Caco-2 (cell line): Measurements from ENCODE around the gene EFNA1. TPM values are rescaled to one million over a fixed set of nuclear protein-coding genes. Genes with fewer than 3 reads are reported as not detected.
A peak's percentile ranks its signal among the peaks of the same experiment; 100 is the strongest.

Experiments used
- BruUV-seq: library from RNA; stranded (reverse); fragments of 400-500 nt; replicated peaks from 2 replicates; lab custom pipeline; 2021; lab: Mats Ljungman, UMichigan
- CTCF ChIA-PET: fragments of 300-600 bp; sonication (Branson Sonifier 250); formaldehyde crosslinking; loops from one replicate; lab custom pipeline; 2022; ENCODE audit warnings: antibody characterized with exemption; lab: Charles Lee
- POLR2A ChIA-PET: fragments of 300-600 bp; sonication (Branson Sonifier 250); formaldehyde crosslinking; loops from one replicate; lab custom pipeline; 2022; ENCODE audit warnings: antibody characterized with exemption; lab: Charles Lee
- DNase-seq, 2 experiments: peaks; one replicate each; pipeline versions ENCODE4 v3.0.0 to v3.0.0-alpha.2; 2020 to 2022
- H3K27me3 ChIP-seq: replicated peaks from 2 replicates; pipeline ENCODE4 v1.6.0; 2011; ENCODE audit warnings: low read length; ENCODE audit not compliant: control insufficient read depth, insufficient read depth
- H3K36me3 ChIP-seq: 2 replicates; pipeline ENCODE4 v1.5.1; 2011; ENCODE audit warnings: low read length; ENCODE audit not compliant: control insufficient read depth, insufficient read depth
- H3K4me1 ChIP-seq: fragments of 250-450 bp; sonication (Bioruptor Pico); 2 replicates; pipeline ENCODE4 v1.5.1; 2020; ENCODE audit warnings: mild to moderate bottlenecking
- H3K4me3 ChIP-seq: 2 replicates; pipeline ENCODE4 v1.5.1; 2011; ENCODE audit warnings: low read depth, mild to moderate bottlenecking, control low read depth, low read length
- H3K9me3 ChIP-seq: fragments of 250-450 bp; sonication (Bioruptor Pico); 2 replicates; pipeline ENCODE4 v1.5.1; 2020; ENCODE audit warnings: mild to moderate bottlenecking, moderate library complexity
- H3K27ac Mint-ChIP-seq: one replicate; pipeline ENCODE4 v1.8.0; 2022; ENCODE audit warnings: mixed read lengths; ENCODE audit not compliant: unreplicated experiment
- H3K27me3 Mint-ChIP-seq: one replicate; pipeline ENCODE4 v1.8.0; 2022; ENCODE audit warnings: mixed read lengths; ENCODE audit not compliant: insufficient read depth, unreplicated experiment
- H3K36me3 Mint-ChIP-seq: one replicate; pipeline ENCODE4 v1.8.0; 2022; ENCODE audit warnings: mild to moderate bottlenecking, mixed read lengths; ENCODE audit not compliant: insufficient read depth, unreplicated experiment
- H3K4me1 Mint-ChIP-seq: one replicate; pipeline ENCODE4 v1.8.0; 2022; ENCODE audit warnings: low read depth, mixed read lengths; ENCODE audit not compliant: unreplicated experiment
- H3K4me3 Mint-ChIP-seq: one replicate; pipeline ENCODE4 v1.8.0; 2022; ENCODE audit warnings: mild to moderate bottlenecking, moderate library complexity, mixed read lengths; ENCODE audit not compliant: unreplicated experiment
- H3K9me3 Mint-ChIP-seq: one replicate; pipeline ENCODE4 v1.8.0; 2022; ENCODE audit warnings: mixed read lengths; ENCODE audit not compliant: unreplicated experiment
- intact Hi-C: fragments of 100-400 bp; cut with micrococcal nuclease; formaldehyde crosslinking; loops from one replicate; pipeline ENCODE4 v1.10.0; 2022; ENCODE audit not compliant: unreplicated experiment
- total RNA-seq: library from RNA; stranded (reverse); gene quantifications from 2 replicates; pipeline ENCODE4 v1.2.3, GENCODE V29; 2022
- TF ChIP-seq, protein P1 (sequence below), 2 experiments: fragments of 200-600 bp in 1 of 2; IDR thresholded peaks; 1 replicate in 1 of 2; 2 replicates in 1 of 2; pipeline versions ENCODE4 v1.5.1 to v1.8.0; 2011 to 2022; ENCODE audit warnings: antibody characterized with exemption in 1 of 2, control low read depth in 1 of 2, inconsistent platforms in 1 of 2, low read depth in 1 of 2, low read length in 1 of 2, mild to moderate bottlenecking in 1 of 2, moderate library complexity in 1 of 2; ENCODE audit not compliant: insufficient read depth in 1 of 2, severe bottlenecking in 1 of 2, unreplicated experiment in 1 of 2

EFNA1 gene
- total RNA-seq, 1 experiment from 2014 or later: 47.9 TPM

DNA sequence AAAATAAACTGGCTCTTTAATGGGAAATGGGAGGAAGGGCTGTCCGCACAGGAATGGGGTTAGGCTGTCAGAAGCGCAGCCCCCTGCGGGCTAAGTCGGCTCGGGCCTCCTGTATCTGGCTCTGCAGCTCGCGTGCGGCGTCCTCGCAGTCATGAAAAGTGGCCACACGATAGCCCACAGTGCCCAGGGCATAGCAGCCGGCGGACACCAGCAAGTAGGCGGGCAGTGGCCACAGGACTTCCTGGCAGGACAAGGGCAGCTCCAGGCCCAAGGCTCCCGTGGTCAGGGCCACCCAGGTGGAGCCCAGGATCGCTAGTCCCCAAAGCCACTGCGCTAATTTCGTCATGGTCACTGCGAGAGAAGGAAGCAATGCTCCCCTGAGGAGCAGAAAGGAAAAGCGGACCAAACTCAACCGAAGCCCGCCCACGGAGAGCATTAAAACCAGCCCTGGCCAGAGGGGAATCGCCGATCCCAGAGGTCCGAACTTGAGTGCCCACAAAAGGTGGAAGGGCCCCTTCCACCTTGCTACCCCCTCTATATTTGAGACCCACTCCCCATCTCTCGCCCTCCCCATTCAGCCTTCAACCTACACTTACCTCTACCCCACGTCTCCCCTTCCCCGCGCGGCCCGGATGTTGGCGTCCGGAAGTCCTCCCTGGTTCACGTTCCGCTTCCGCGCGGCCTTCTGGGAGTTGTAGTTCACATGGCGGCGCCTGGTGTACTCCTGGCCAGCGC lies 12.4 kb downstream of the EFNA1 start, which contains the start of gene DPM3:
TSS of gene DPM3 (minus strand) at position 637 of the 735 bp plus-strand sequence. CDS start at position 346, 291 bp downstream.
- H3K27me3 Mint-ChIP-seq: no peaks in the 10 kb centered on the region
- H3K4me1 Mint-ChIP-seq: no peaks in the 10 kb centered on the region
- H3K4me3 Mint-ChIP-seq: peak within 1 kb of the TSS; percentile 89
- H3K9me3 Mint-ChIP-seq: no peaks in the 10 kb centered on the region
- intact Hi-C loops: loop anchor here (1.0 kb wide), 1 partner anchor 46 kb away; no protein-coding TSS in a partner anchor
- peaks cover 32% of the 10 kb centered on the region for H3K36me3 Mint-ChIP-seq
- no peaks in the 10 kb centered on the region for H3K27me3 ChIP-seq
- peak within 1 kb of the TSS; percentile 95 for H3K27ac Mint-ChIP-seq
- TSS peak; percentile 72 for BruUV-seq
- H3K36me3 ChIP-seq: peaks cover 2% of the 10 kb centered on the region; the same call in 1 of the 2 replicates
- CTCF ChIA-PET: interaction anchor here (0.9 kb wide), 2 partner anchors 33 to 49 kb away, joined by 3 to 4 read pairs; partner anchors contain the start of gene KRTCAP2
- H3K9me3 ChIP-seq: no peaks in the 10 kb centered on the region
- H3K4me1 ChIP-seq: no peaks in the 10 kb centered on the region
- peak; percentile 84 to 87 for DNase-seq
- TF ChIP-seq, protein P1, sequence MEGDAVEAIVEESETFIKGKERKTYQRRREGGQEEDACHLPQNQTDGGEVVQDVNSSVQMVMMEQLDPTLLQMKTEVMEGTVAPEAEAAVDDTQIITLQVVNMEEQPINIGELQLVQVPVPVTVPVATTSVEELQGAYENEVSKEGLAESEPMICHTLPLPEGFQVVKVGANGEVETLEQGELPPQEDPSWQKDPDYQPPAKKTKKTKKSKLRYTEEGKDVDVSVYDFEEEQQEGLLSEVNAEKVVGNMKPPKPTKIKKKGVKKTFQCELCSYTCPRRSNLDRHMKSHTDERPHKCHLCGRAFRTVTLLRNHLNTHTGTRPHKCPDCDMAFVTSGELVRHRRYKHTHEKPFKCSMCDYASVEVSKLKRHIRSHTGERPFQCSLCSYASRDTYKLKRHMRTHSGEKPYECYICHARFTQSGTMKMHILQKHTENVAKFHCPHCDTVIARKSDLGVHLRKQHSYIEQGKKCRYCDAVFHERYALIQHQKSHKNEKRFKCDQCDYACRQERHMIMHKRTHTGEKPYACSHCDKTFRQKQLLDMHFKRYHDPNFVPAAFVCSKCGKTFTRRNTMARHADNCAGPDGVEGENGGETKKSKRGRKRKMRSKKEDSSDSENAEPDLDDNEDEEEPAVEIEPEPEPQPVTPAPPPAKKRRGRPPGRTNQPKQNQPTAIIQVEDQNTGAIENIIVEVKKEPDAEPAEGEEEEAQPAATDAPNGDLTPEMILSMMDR (IDR thresholded peaks at IDR 0.05; ENCODE audit: insufficient read depth in 1 of 2, low read depth in 1 of 2, low read length in 1 of 2, severe bottlenecking in 1 of 2, unreplicated experiment in 1 of 2): no peak
- POLR2A ChIA-PET: no interaction called here
- H3K4me3 ChIP-seq: peak within 1 kb of the TSS; percentile 78

DNA sequence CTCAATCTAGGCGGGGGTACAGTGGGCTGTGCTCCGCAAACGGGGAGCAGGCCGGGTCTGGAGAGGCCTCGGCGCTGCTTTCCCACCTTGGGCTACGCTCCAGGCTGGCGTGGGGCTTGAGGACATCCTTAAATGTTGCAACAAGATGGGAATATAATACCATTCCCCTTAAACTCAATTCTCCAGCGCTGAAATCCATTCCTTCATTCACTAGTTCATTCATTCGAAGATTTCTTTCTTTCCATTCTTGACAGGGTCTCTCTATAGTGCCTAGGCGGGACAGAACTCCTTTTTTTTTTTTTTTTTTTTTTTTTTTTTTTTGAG lies 12.9 kb downstream of the EFNA1 start:
- POLR2A ChIA-PET: no interaction called here
- CTCF ChIA-PET: interaction anchor here (0.9 kb wide), 2 partner anchors 32 to 49 kb away, joined by 3 to 4 read pairs; partner anchors contain the start of gene KRTCAP2

DNA sequence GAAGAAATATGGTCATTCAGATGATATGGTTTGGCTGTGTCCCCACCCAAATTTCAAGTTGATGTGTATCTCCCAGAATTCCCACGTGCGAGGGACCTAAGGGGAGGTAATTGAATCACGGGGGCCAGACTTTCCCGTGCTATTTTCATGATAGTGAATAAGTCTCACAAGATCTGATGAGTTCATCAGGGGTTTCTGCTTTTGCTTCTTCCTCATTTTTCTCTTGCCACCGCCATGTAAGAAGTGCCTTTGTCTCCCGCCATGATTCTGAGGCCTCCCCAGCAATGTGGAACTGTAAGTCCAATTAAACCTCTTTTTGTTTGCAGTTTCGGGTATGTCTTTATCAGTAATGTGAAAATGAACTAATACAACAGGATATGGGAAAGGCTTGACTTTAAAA lies 14.1 kb downstream of the EFNA1 start:
- no peaks in the 10 kb centered on the region for H3K4me1 Mint-ChIP-seq
- H3K36me3 ChIP-seq: peaks cover 2% of the 10 kb centered on the region; the same call in 1 of the 2 replicates
- no peak for DNase-seq
- no peaks in the 10 kb centered on the region for H3K27me3 Mint-ChIP-seq
- H3K27ac Mint-ChIP-seq: no peak overlapping the region
- H3K4me3 Mint-ChIP-seq: no peak overlapping the region
- no peaks in the 10 kb centered on the region for H3K27me3 ChIP-seq
- POLR2A ChIA-PET: interaction anchor here (0.7 kb wide), 1 partner anchor 11 kb away, joined by 3 read pairs; no protein-coding TSS in a partner anchor
- H3K9me3 Mint-ChIP-seq: no peaks in the 10 kb centered on the region
- H3K9me3 ChIP-seq: no peaks in the 10 kb centered on the region
- BruUV-seq: no TSS peak
- H3K36me3 Mint-ChIP-seq: peaks cover 22% of the 10 kb centered on the region
- intact Hi-C loops: no loop called here
- no peak overlapping the region for H3K4me3 ChIP-seq
- H3K4me1 ChIP-seq: no peaks in the 10 kb centered on the region
- CTCF ChIA-PET: interaction anchor here (1.7 kb wide), 1 partner anchor 31 kb away, joined by 6 read pairs; the partner anchor contains the start of gene KRTCAP2
- TF ChIP-seq, protein P1 (IDR thresholded peaks at IDR 0.05; ENCODE audit: insufficient read depth in 1 of 2, low read depth in 1 of 2, low read length in 1 of 2, severe bottlenecking in 1 of 2, unreplicated experiment in 1 of 2): no peak

More for the DNA sequence above, 12.9 kb downstream of the EFNA1 start:
- Mint-ChIP-seq H3K27me3 (no peaks in the 10 kb centered on the region), H3K4me3 (peak overlapping the region; percentile 89), H3K36me3 (peaks cover 27% of the 10 kb centered on the region), H3K27ac (peak overlapping the region; percentile 95), H3K4me1 (no peaks in the 10 kb centered on the region), H3K9me3 (no peaks in the 10 kb centered on the region)
- BruUV-seq: no TSS peak
- no peaks in the 10 kb centered on the region for H3K4me1 ChIP-seq
- H3K27me3 ChIP-seq: no peaks in the 10 kb centered on the region
- no peaks in the 10 kb centered on the region for H3K9me3 ChIP-seq
- peaks cover 2% of the 10 kb centered on the region; the same call in 1 of the 2 replicates for H3K36me3 ChIP-seq
- intact Hi-C loops: loop anchor here (1.0 kb wide), 1 partner anchor 46 kb away; no protein-coding TSS in a partner anchor
- peak overlapping the region; percentile 78 for H3K4me3 ChIP-seq
- TF ChIP-seq, protein P1 (IDR thresholded peaks at IDR 0.05; ENCODE audit: insufficient read depth in 1 of 2, low read depth in 1 of 2, low read length in 1 of 2, severe bottlenecking in 1 of 2, unreplicated experiment in 1 of 2): no peak
- DNase-seq: no peak
